SK-N-SH treated with all-trans-retinoic acid at 6 μM for 48 hours (cell line): ENCODE results near the gene DCLK1.

Experiments
- GLIS3 ChIP-seq: fragments of 250-450 bp; sonication (Bioruptor Pico); IDR thresholded peaks from 2 replicates; pipeline ENCODE4 v1.5.0; 2020; ENCODE audit warnings: mild to moderate bottlenecking, moderate library complexity
- RARB ChIP-seq: fragments of 250-450 bp; sonication (Bioruptor Pico); IDR thresholded peaks from 2 replicates; pipeline ENCODE4 v1.8.0; 2021; ENCODE audit warnings: mild to moderate bottlenecking, moderate library complexity
- ZC3H10 ChIP-seq: fragments of 250-450 bp; sonication (Bioruptor Pico); IDR thresholded peaks from 2 replicates; pipeline ENCODE4 v1.5.1; 2021; ENCODE audit warnings: mild to moderate bottlenecking, moderate library complexity
- ZNF565 ChIP-seq: fragments of 450-650 bp; formaldehyde crosslinking; conservative IDR thresholded peaks from 2 replicates; pipeline ENCODE4 v1.5.0; 2020; ENCODE audit warnings: low read depth, mild to moderate bottlenecking, moderate library complexity

DNA sequence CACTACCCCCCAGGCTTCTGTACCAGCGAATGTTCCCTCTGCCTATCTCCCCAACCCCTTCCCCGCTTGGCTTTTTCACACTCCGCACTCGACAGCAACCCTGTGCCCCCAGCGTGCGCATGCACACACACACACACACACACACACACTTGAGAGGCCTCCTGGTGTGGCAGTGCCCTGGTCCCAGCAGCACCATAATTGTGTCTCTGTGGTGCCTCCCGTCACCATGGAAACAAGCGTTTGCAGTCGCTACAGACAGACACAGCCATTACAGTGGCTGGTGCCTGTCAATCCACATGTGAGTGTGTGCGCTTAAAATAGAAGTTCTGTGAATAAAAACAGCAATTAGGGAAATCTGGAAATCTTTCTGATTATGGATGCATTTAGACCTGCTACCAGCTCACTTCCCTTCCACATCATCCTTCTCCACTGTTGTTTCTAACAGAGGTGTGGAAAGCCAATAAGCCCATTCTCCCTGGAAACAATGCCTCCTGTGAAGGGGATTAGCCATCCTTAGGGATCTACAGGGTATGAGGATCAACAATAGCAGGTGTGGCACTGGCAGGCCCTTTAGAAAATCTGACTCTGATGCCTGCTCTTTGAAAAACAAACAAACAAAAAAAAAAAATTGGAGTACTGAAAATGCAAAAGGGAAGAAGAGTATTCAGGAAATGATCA, 146.3 kb downstream of the DCLK1 start:
- TF ChIP-seq ZNF565 (no peak), RARB (CRISPR knock-in tag) (no peak), ZC3H10 (CRISPR knock-in tag) (no peak), GLIS3 (no peak)
